ENCODE data around the gene DISP3.

Gene DISP3

GRCh38 chr1:11529763-11530730, 51.1 kb downstream of the DISP3 start:
- no peak for DNase-seq

- no peak for DNase-seq
Measured at GRCh38 chr1:11530731-11531311, 51.9 kb downstream of the DISP3 start.

- no peak for DNase-seq
Measured at GRCh38 chr1:11531314-11531870, 52.4 kb downstream of the DISP3 start.

GRCh38 chr1:11531943-11532342, 53.0 kb downstream of the DISP3 start:
- no peak for DNase-seq

- no peak for DNase-seq
Measured at GRCh38 chr1:11533790-11534787, 55.1 kb downstream of the DISP3 start.

- no peak for DNase-seq
Measured at GRCh38 chr1:11534846-11535245, 55.9 kb downstream of the DISP3 start.

DNA sequence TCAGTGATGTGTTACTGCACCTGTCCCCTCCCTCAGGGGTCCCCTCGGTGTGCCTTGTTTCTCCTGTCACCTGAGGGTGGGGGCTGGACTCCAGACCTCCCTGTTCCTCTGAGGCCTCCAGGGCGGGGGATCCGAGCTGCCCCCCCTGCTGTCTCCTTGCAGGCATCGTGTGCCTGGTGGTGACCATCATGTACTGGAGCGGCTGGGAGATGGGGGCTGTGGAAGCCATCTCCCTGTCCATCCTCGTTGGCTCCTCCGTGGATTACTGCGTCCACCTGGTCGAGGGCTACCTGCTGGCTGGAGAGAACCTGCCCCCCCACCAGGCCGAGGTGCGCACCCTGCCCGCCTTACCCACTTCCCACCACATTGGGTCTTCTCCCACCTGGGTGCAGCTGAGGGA, 56.4 kb downstream of the DISP3 start:
- DNase-seq, result no peak

DNA sequence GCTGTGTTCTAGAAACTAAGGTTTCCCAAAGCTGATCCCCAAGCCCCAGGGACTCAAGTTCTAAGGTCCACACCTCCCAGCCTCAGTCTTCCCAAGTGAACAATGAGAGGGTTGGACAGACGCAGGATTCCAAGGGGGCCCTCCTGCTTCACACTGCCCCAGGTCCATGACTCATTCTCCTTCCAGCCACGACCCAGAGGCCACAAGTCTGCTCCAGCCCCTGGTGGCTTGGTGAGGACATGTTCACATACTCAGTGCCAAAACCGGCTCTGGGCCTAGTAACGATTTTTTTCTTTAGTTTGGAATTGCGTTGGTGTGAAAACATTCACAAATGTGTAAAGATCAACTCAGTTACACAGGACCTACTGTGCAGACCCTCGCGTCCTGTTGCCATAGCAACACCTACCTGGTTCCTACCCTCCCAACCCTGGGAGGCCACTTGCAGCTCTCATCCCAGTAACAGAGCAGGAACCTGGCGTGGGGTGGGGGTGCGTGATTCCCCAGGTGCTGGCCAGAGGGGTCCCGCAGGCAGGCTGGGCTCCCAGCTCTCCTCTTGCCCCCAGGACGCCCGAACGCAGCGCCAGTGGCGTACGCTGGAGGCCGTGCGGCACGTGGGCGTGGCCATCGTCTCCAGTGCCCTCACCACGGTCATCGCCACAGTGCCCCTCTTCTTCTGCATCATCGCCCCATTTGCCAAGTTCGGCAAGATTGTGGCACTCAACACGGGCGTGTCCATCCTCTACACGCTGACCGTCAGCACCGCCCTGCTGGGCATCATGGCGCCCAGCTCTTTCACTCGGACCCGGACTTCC, 57.0 kb downstream of the DISP3 start:
- no peak for DNase-seq

GRCh38 chr1:11536573-11537379, 57.8 kb downstream of the DISP3 start:
- DNase-seq, result no peak

GRCh38 chr1:11537380-11537764, 58.4 kb downstream of the DISP3 start:
- no peak for DNase-seq

- DNase-seq, result no peak
Measured at GRCh38 chr1:11537854-11538591, 59.1 kb downstream of the DISP3 start.

DNA sequence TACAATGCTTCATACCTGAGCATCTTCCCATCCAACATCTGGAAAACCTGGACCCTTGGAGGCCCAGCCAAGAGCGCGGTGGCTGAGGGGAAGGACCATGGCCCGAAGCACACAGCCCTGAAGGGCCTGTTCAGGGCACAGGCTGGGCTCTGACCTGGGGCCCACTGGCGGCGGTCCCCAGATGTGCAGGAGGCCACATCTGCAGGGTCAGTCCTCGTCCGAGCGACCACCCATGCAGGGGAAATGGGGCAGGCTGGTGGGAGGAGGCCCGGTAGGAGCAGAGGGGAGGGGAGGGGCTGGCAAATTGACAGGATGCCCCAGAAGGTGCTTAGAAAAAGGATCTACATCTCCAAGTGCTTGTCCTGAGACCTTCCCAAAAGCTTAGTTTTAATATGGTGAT, 59.9 kb downstream of the DISP3 start:
- no peak for DNase-seq

DNA sequence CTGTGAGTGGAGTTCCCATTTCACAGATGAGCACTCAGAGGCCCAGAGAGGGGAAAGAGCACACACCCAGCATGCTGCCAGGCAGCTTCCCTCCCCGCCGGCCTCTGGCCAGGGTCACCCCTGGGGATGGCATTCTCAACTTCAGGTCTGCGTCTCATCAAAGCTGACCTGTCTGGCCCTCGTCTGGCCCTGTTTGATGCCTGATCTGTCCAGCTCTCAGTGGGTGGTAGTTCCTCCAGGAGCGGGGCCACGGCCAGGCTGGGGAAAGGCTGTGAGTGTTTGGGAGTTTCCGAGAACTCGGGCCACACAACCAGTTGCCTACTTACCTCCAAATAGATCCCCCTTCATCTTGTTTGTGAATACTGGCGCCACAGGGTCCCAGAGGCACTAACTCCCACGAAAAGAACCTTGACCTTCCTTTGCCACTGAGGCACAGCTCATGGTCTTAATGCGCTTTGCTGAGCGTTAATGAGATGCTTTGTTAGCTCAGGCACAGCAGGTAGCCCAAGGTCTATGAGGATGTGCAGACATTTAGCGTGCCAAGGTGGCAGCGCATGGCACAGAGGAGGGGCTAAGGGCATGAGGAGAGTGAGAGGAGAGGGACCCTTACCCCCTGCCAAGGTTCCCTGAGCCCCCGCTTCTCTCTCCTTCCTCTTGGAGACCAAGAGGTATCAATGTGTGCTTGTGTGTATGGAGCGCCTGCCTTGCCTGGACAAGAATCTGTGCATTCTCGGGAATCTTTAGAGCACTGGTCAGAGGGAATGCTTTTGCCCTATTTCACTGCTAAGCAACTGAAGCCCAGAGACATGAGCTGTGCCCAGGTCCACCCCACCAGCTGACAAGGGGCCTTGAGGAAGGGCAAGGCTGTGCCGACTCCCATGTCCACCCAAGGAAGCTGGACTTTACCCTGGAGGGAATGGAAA, 61.2 kb downstream of the DISP3 start:
- DNase-seq, result no peak

- DNase-seq, result no peak
Measured at GRCh38 chr1:11540773-11541160, 61.8 kb downstream of the DISP3 start.

GRCh38 chr1:11541236-11541635, 62.3 kb downstream of the DISP3 start:
- no peak for DNase-seq

DNA sequence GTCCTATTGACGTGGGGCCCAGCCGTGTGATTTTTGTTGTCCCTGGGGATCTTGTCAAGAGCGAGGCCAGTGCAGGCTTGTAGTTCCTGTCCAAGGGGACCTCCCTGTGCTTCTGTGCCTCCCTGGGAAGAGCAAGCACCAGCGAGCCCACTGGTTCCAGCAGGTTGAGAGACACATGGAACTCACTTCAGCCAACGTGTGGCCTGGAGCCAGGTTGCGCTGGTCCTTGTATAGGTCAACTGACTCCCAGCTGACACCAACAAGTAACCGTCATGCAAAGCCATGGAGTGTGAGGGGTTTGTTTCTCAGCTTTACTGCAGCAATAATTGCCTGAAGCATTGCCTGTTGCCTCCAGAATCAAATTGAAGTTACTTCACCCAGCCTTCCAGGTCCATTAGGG, 63.0 kb downstream of the DISP3 start:
- DNase-seq, result no peak

- DNase-seq, result no peak
Measured at GRCh38 chr1:11543392-11543791, 64.4 kb downstream of the DISP3 start.

DNA sequence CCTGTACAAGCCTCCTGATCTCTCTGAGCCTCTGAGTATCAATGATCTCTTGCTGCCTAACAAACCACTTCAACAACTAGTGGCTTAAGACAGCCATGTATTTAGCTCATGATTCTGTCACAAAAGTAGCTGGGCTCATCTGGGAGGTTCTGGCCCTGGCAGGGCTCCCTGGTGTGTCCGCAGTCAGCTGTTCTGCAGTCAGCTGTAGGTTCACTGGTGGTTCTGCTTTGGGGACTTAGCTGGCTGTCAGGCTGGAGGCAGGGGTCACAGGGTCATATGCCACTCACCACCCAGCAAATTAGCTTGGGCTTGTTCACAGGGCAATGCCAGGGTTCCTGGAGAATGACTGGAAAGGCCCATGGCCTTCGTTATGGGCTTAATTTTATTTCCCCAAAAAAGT, 64.8 kb downstream of the DISP3 start:
- no peak for DNase-seq

GRCh38 chr1:11546456-11546855, 67.5 kb downstream of the DISP3 start:
- no peak for DNase-seq

Data from T-helper 2 cell (primary cell).